ENCODE measurements around the gene IL2.

The IL2 gene

GRCh38 chr4:122469457-122469856 is 12.9 kb upstream of the IL2 start:
- Histone ChIP-seq H3K9me3 (ENCODE audit: control insufficient read depth, low read length) (no peaks in the 10 kb centered on the region), H3K36me3 (ENCODE audit: control insufficient read depth, insufficient read depth, low read length) (no peaks in the 10 kb centered on the region), H3K27me3 (ENCODE audit: control insufficient read depth, insufficient read depth, low read length) (no peaks in the 10 kb centered on the region), H3K4me3 (ENCODE audit: low read length) (no peak overlapping the region), H3K9ac (ENCODE audit: low read length) (no peak overlapping the region), H3K4me1 (ENCODE audit: control insufficient read depth, insufficient read depth, low read length) (no peaks in the 10 kb centered on the region)

DNA sequence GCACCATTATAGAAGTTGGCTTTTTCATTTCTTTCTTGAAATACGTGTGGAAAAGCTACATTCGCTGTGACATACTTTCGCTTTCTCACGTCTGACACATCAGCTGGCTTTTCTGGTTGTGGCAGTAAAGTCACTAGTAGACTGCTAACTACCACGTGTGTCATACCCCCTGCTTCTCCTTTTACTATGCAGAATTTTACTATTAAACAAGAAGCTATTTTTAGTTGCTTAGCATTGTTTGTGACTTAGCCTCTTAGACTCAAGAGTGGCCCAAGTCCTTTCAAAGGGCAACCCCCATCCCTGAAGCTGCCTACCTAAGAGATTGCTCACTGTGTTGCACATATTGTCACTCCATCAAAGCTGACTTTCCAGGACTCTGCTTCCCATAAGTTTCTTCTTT is 2.1 kb upstream of the IL2 start:
- Histone ChIP-seq H3K27me3 (ENCODE audit: control insufficient read depth, insufficient read depth, low read length) (no peaks in the 10 kb centered on the region), H3K9me3 (ENCODE audit: control insufficient read depth, low read length) (no peaks in the 10 kb centered on the region), H3K4me1 (ENCODE audit: control insufficient read depth, insufficient read depth, low read length) (no peaks in the 10 kb centered on the region), H3K36me3 (ENCODE audit: control insufficient read depth, insufficient read depth, low read length) (no peaks in the 10 kb centered on the region), H3K9ac (ENCODE audit: low read length) (no peak overlapping the region), H3K4me3 (ENCODE audit: low read length) (no peak overlapping the region)

DNA sequence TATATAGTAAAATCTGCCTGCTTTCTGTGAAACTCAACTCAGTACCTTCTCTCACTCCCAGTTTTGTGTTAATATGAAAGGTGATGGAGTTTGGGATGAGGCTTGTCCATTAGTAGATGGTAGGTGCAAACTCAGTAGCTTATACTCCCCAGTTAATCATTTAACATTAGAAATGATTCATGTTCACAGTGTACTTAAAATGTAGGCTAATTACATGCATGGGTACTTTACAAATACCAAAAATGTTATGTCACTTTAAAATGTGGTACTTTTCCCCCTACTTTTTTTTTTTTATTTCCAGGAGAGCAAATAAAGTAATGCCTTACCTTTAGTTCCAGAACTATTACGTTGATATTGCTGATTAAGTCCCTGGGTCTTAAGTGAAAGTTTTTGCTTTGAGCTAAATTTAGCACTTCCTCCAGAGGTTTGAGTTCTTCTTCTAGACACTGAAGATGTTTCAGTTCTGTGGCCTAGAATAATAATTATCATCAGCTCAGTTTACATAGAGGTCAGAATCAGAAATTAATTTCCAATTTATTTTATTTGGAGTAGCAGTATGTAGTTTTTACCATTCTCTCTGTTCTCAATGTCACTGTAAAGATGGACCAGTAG is 3.0 kb downstream of the IL2 start:
- H3K4me3 ChIP-seq (ENCODE audit: low read length) = no peak overlapping the region
- no peaks in the 10 kb centered on the region for H3K4me1 ChIP-seq (ENCODE audit: control insufficient read depth, insufficient read depth, low read length)
- H3K36me3 ChIP-seq (ENCODE audit: control insufficient read depth, insufficient read depth, low read length) = no peaks in the 10 kb centered on the region
- H3K27me3 ChIP-seq (ENCODE audit: control insufficient read depth, insufficient read depth, low read length) = no peaks in the 10 kb centered on the region
- no peaks in the 10 kb centered on the region for H3K9me3 ChIP-seq (ENCODE audit: control insufficient read depth, low read length)
- H3K9ac ChIP-seq (ENCODE audit: low read length) = no peak overlapping the region

DNA sequence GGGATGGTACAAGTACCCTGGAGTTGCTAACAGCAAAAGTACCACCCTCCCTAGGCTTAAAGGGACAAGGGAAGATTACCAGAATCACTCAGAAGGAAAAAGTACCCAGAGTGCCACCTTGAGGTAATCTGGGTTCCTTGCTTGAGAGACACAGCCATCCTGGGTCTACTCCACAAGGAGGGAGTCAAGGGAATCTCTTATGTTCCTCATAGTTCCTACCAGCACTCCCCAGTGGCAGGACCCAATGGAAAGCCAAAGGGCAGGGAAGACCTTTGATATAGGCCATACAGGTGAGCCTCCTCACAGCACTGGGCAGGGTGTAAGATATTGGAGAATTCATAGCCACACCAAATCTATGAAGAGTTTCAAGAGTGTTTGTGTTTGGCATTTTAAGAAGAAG is 5.7 kb downstream of the IL2 start:
- Histone ChIP-seq H3K4me3 (ENCODE audit: low read length) (no peak overlapping the region), H3K27me3 (ENCODE audit: control insufficient read depth, insufficient read depth, low read length) (no peaks in the 10 kb centered on the region), H3K36me3 (ENCODE audit: control insufficient read depth, insufficient read depth, low read length) (no peaks in the 10 kb centered on the region), H3K9ac (ENCODE audit: low read length) (no peak overlapping the region), H3K9me3 (ENCODE audit: control insufficient read depth, low read length) (no peaks in the 10 kb centered on the region), H3K4me1 (ENCODE audit: control insufficient read depth, insufficient read depth, low read length) (no peaks in the 10 kb centered on the region)

- H3K4me3 ChIP-seq (ENCODE audit: low read length) = no peak overlapping the region
- H3K27me3 ChIP-seq (ENCODE audit: control insufficient read depth, insufficient read depth, low read length) = no peaks in the 10 kb centered on the region
- H3K4me1 ChIP-seq (ENCODE audit: control insufficient read depth, insufficient read depth, low read length) = no peaks in the 10 kb centered on the region
- H3K36me3 ChIP-seq (ENCODE audit: control insufficient read depth, insufficient read depth, low read length) = no peaks in the 10 kb centered on the region
- no peaks in the 10 kb centered on the region for H3K9me3 ChIP-seq (ENCODE audit: control insufficient read depth, low read length)
- H3K9ac ChIP-seq (ENCODE audit: low read length) = no peak overlapping the region
These were observed 22.2 kb downstream of the IL2 start for GRCh38 chr4:122434285-122434684.

GRCh38 chr4:122431351-122431750 is 25.2 kb downstream of the IL2 start:
- Histone ChIP-seq H3K27me3 (ENCODE audit: control insufficient read depth, insufficient read depth, low read length) (no peaks in the 10 kb centered on the region), H3K4me1 (ENCODE audit: control insufficient read depth, insufficient read depth, low read length) (no peaks in the 10 kb centered on the region), H3K36me3 (ENCODE audit: control insufficient read depth, insufficient read depth, low read length) (no peaks in the 10 kb centered on the region), H3K9me3 (ENCODE audit: control insufficient read depth, low read length) (no peaks in the 10 kb centered on the region), H3K9ac (ENCODE audit: low read length) (no peak overlapping the region), H3K4me3 (ENCODE audit: low read length) (no peak overlapping the region)

- Histone ChIP-seq H3K36me3 (ENCODE audit: control insufficient read depth, insufficient read depth, low read length) (no peaks in the 10 kb centered on the region), H3K4me3 (ENCODE audit: low read length) (no peak overlapping the region), H3K9me3 (ENCODE audit: control insufficient read depth, low read length) (no peaks in the 10 kb centered on the region), H3K9ac (ENCODE audit: low read length) (no peak overlapping the region), H3K4me1 (ENCODE audit: control insufficient read depth, insufficient read depth, low read length) (no peaks in the 10 kb centered on the region), H3K27me3 (ENCODE audit: control insufficient read depth, insufficient read depth, low read length) (no peaks in the 10 kb centered on the region)
These were observed 33.3 kb downstream of the IL2 start for GRCh38 chr4:122423246-122423645.

- Histone ChIP-seq H3K4me3 (ENCODE audit: low read length) (no peak overlapping the region), H3K9ac (ENCODE audit: low read length) (no peak overlapping the region), H3K36me3 (ENCODE audit: control insufficient read depth, insufficient read depth, low read length) (no peaks in the 10 kb centered on the region), H3K27me3 (ENCODE audit: control insufficient read depth, insufficient read depth, low read length) (no peaks in the 10 kb centered on the region), H3K9me3 (ENCODE audit: control insufficient read depth, low read length) (no peaks in the 10 kb centered on the region), H3K4me1 (ENCODE audit: control insufficient read depth, insufficient read depth, low read length) (no peaks in the 10 kb centered on the region)
These were observed 44.0 kb downstream of the IL2 start for GRCh38 chr4:122412547-122412946.

DNA sequence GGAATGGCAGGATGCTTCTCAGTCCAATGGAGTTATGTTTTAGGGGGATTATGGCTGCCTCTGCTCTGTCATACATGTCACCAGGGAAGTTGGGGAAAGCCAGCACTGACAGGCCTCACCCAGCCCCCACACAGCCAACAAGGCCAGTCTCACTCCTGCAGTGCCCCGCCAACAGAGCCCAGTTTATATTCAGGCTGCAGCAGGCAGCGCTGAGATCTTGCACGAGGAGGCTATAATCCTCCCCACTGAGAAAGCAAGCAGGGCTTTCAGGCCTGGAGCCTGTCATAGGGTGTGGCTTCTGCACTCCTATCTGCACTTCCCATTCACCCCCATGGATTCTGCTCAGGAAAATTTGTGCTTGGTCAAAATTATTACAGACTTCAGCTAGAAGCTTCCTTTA is 52.7 kb downstream of the IL2 start:
- H3K27me3 ChIP-seq (ENCODE audit: control insufficient read depth, insufficient read depth, low read length) = no peaks in the 10 kb centered on the region
- no peaks in the 10 kb centered on the region for H3K36me3 ChIP-seq (ENCODE audit: control insufficient read depth, insufficient read depth, low read length)
- H3K9me3 ChIP-seq (ENCODE audit: control insufficient read depth, low read length) = no peaks in the 10 kb centered on the region
- H3K4me1 ChIP-seq (ENCODE audit: control insufficient read depth, insufficient read depth, low read length) = no peaks in the 10 kb centered on the region
- H3K4me3 ChIP-seq (ENCODE audit: low read length) = no peak overlapping the region
- H3K9ac ChIP-seq (ENCODE audit: low read length) = no peak overlapping the region

All from mucosa of stomach (tissue), 1 donor.